Keratinocyte (primary cell): Measurements from ENCODE around the gene CLMN.

ENCODE experiments used
- CTCF ChIP-seq, 3 experiments: IDR thresholded peaks in 1 of 3; conservative IDR thresholded peaks in 1 of 3; optimal IDR thresholded peaks in 1 of 3; 2 replicates in 2 of 3; 3 replicates in 1 of 3; pipeline versions ENCODE3 to v1.5.1; 2011; ENCODE audit warnings: low read length in 3 of 3, mild to moderate bottlenecking in 3 of 3, moderate library complexity in 2 of 3, control low read depth in 1 of 3, inconsistent platforms in 1 of 3; ENCODE audit not compliant: insufficient read depth in 2 of 3; ENCODE audit errors: extremely low read depth in 1 of 3
- EZH2 ChIP-seq: IDR thresholded peaks from one replicate; pipeline ENCODE4 v1.6.1; 2012; ENCODE audit warnings: inconsistent platforms, mild to moderate bottlenecking, low read length, moderate library complexity

- TF ChIP-seq CTCF (optimal IDR thresholded peaks at IDR 0.05 in 1 of 3, IDR thresholded peaks at IDR 0.05 in 1 of 3, conservative IDR thresholded peaks at IDR 0.05 in 1 of 3; ENCODE audit: extremely low read depth in 1 of 3, insufficient read depth in 2 of 3, low read length in 3 of 3) (no peak), EZH2 (no peak)
Observed at GRCh38 chr14:95270203-95270602, 49.5 kb downstream of the CLMN start.
